Liver (tissue), 9 donors: ENCODE results near the gene KRTAP4-12. TPM values are rescaled to one million over a fixed set of nuclear protein-coding genes. Genes with fewer than 3 reads are reported as not detected.
"Not testable (repeated sequence)": the region's sequence is repeated elsewhere in the genome, so short reads cannot be mapped to it uniquely, and the experiment has no call there.

ENCODE experiments used
- DNase-seq: peaks from one replicate; pipeline ENCODE4 v3.0.0-alpha.2; 2017; ENCODE audit warnings: low spot score
- H3K27ac ChIP-seq, 2 donors: one replicate each; pipeline ENCODE4 v1.7.0; 2013; ENCODE audit warnings: inconsistent platforms in 2 of 2, low read length in 2 of 2, control low read depth in 1 of 2, low read depth in 1 of 2, mild to moderate bottlenecking in 1 of 2
- H3K27me3 ChIP-seq, 4 donors: one replicate each; pipeline versions ENCODE4 v1.6.1 to v1.7.0; 2013; ENCODE audit warnings: low read length in 3 of 4, inconsistent platforms in 1 of 4, mild to moderate bottlenecking in 1 of 4, moderate library complexity in 1 of 4; ENCODE audit not compliant: control insufficient read depth in 4 of 4, insufficient read depth in 4 of 4
- H3K36me3 ChIP-seq, 4 donors: one replicate each; pipeline versions ENCODE4 v1.6.1 to v1.7.0; 2013; ENCODE audit warnings: low read length in 3 of 4, mild to moderate bottlenecking in 3 of 4, low read depth in 1 of 4, moderate library complexity in 1 of 4; ENCODE audit not compliant: control insufficient read depth in 4 of 4, insufficient read depth in 3 of 4
- H3K4me1 ChIP-seq, 4 donors: one replicate each; pipeline versions ENCODE4 v1.6.1 to v1.7.0; 2013; ENCODE audit warnings: low read length in 3 of 4, mild to moderate bottlenecking in 3 of 4, moderate library complexity in 1 of 4; ENCODE audit not compliant: control insufficient read depth in 4 of 4, insufficient read depth in 4 of 4
- H3K4me3 ChIP-seq, 3 donors: one replicate each; pipeline versions ENCODE4 v1.6.1 to v1.7.0; 2013; ENCODE audit warnings: low read length in 3 of 3, control low read depth in 1 of 3, low read depth in 1 of 3, mild to moderate bottlenecking in 1 of 3
- H3K9ac ChIP-seq, 2 donors: one replicate each; pipeline ENCODE4 v1.7.0; 2013; ENCODE audit warnings: low read length in 2 of 2, mild to moderate bottlenecking in 2 of 2, moderate library complexity in 2 of 2, control low read depth in 1 of 2, low read depth in 1 of 2
- H3K9me3 ChIP-seq, 4 donors: one replicate each; pipeline versions ENCODE4 v1.6.1 to v1.7.0; 2013; ENCODE audit warnings: low read length in 3 of 4; ENCODE audit not compliant: control insufficient read depth in 4 of 4
- EGR1 ChIP-seq, 2 donors: IDR thresholded peaks; 2 replicates each; pipeline ENCODE4 v1.6.1; 2016 to 2018; ENCODE audit warnings: antibody characterized with exemption in 2 of 2, low read depth in 2 of 2
- FOXA1 ChIP-seq: IDR thresholded peaks from 2 replicates; pipeline ENCODE4 v1.6.1; 2016; ENCODE audit warnings: antibody characterized with exemption
- FOXA2 ChIP-seq: IDR thresholded peaks from 2 replicates; pipeline ENCODE4 v1.6.1; 2016; ENCODE audit warnings: antibody characterized with exemption
- GABPA ChIP-seq, 2 donors: IDR thresholded peaks in 1 of 2; conservative IDR thresholded peaks in 1 of 2; 2 replicates each; pipeline ENCODE4 v1.6.1; 2016; ENCODE audit warnings: antibody characterized with exemption in 2 of 2, mild to moderate bottlenecking in 1 of 2, moderate library complexity in 1 of 2
- HNF4A ChIP-seq, 2 donors: conservative IDR thresholded peaks; 2 replicates each; pipeline ENCODE4 v1.6.1; 2016; ENCODE audit warnings: antibody characterized with exemption in 2 of 2, mild to moderate bottlenecking in 2 of 2
- JUND ChIP-seq, 2 donors: IDR thresholded peaks; 2 replicates each; pipeline ENCODE4 v1.6.1; 2016; ENCODE audit warnings: antibody characterized with exemption in 2 of 2
- NR2F2 ChIP-seq: IDR thresholded peaks from 2 replicates; pipeline ENCODE4 v1.6.1; 2016; ENCODE audit warnings: antibody characterized with exemption
- RAD21 ChIP-seq, 2 donors: IDR thresholded peaks; 2 replicates each; pipeline ENCODE4 v1.6.1; 2016; ENCODE audit warnings: antibody characterized with exemption in 2 of 2, mild to moderate bottlenecking in 2 of 2
- RXRA ChIP-seq, 2 donors: IDR thresholded peaks; 2 replicates each; pipeline ENCODE4 v1.6.1; 2017 to 2018; ENCODE audit warnings: antibody characterized with exemption in 2 of 2, mild to moderate bottlenecking in 1 of 2
- SP1 ChIP-seq: IDR thresholded peaks from 2 replicates; pipeline ENCODE4 v1.6.1; 2018; ENCODE audit warnings: antibody characterized with exemption, mild to moderate bottlenecking
- TAF1 ChIP-seq: conservative IDR thresholded peaks from 2 replicates; pipeline ENCODE4 v1.6.1; 2016; ENCODE audit warnings: antibody characterized with exemption, mild to moderate bottlenecking
- YY1 ChIP-seq: IDR thresholded peaks from 2 replicates; pipeline ENCODE4 v1.6.1; 2016; ENCODE audit warnings: antibody characterized with exemption, mild to moderate bottlenecking
- WGBS: extraction: QIAGEN DNeasy Blood & Tissue Kit; methylation state at CpG from one replicate; pipeline ENCODE4 v1.1.7; 2013; 5-methylcytosine and 5-hydroxymethylcytosine counted together
- polyA plus RNA-seq, 2 donors: library from polyadenylated mRNA; stranded (reverse) in 1 of 2; unstranded in 1 of 2; fragments of 200-250 nt in 1 of 2; fragments of >200 nt in 1 of 2; fragmentation: Nextera tagmentation in 1 of 2; extraction: Ambion mirVana in 1 of 2; gene quantifications; one replicate each; pipeline versions ENCODE4 v1.2.1 to v1.2.3, GENCODE V29; 2013 to 2015
- total RNA-seq, 2 donors: library from RNA; depleted of rRNA; stranded (reverse); fragments of >200 nt; gene quantifications; one replicate each; pipeline ENCODE4 v1.2.3, GENCODE V29; 2014
- TF ChIP-seq, protein P1 (sequence below): IDR thresholded peaks from 2 replicates; pipeline ENCODE4 v1.6.1; 2016; ENCODE audit warnings: antibody characterized with exemption, mild to moderate bottlenecking
- TF ChIP-seq, protein P2 (sequence below): IDR thresholded peaks from 2 replicates; pipeline ENCODE4 v1.6.1; 2016; ENCODE audit warnings: antibody characterized with exemption
- TF ChIP-seq, protein P3 (sequence below): fragments of 150-350 bp; IDR thresholded peaks from 2 replicates; pipeline ENCODE4 v1.5.1; 2017; ENCODE audit warnings: improper control_type of control experiment, low read depth, low read length; ENCODE audit not compliant: missing input control
- TF ChIP-seq, protein P4 (sequence below): IDR thresholded peaks from 2 replicates; pipeline ENCODE4 v1.6.1; 2016; ENCODE audit warnings: antibody characterized with exemption
- TF ChIP-seq, protein P5 (sequence below): IDR thresholded peaks from 2 replicates; pipeline ENCODE4 v1.6.1; 2016; ENCODE audit warnings: antibody characterized with exemption
- donor health status: healthy.
- donor health status: healthy.
- donor health status: healthy.
- donor health status: healthy.
- donor health status: healthy.

Gene KRTAP4-12
- total and polyA plus RNA-seq, 4 donors, result not detected

DNA sequence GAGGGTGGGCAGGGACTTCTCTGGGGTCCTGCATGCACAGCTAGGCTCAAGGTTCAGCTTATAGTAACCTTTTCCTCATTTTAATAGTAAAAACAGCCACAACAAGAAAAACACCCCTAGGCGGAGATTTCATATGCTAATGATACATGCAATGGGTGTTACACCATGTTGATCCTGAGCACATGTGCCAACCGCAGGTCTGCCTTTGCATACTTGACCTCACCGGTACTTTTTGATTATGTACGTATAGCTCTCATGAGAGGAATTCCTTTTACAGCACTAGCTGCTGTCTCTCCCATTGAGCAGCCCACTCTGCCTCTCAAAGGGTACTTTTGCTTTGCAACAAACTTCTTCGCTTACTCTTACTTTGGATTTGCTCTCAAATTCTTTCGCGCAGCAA is 27.9 kb downstream of the KRTAP4-12 start:
- H3K9me3 ChIP-seq, result no peaks in the 10 kb centered on the region
- 82% methylated on average over 7 of the region's 7 CpGs for WGBS
- TF ChIP-seq EGR1 (IDR thresholded peaks at IDR 0.05; ENCODE audit: low read depth in 2 of 2) (no peak), FOXA2 (no peak), JUND (IDR thresholded peaks at IDR 0.05) (no peak), SP1 (no peak), FOXA1 (no peak), HNF4A (conservative IDR thresholded peaks at IDR 0.05) (no peak), GABPA (IDR thresholded peaks at IDR 0.05 in 1 of 2, conservative IDR thresholded peaks at IDR 0.05 in 1 of 2) (no peak), YY1 (no peak), RXRA (IDR thresholded peaks at IDR 0.05) (no peak), RAD21 (IDR thresholded peaks at IDR 0.05) (no peak), TAF1 (no peak), NR2F2 (no peak)
- TF ChIP-seq, protein P1, sequence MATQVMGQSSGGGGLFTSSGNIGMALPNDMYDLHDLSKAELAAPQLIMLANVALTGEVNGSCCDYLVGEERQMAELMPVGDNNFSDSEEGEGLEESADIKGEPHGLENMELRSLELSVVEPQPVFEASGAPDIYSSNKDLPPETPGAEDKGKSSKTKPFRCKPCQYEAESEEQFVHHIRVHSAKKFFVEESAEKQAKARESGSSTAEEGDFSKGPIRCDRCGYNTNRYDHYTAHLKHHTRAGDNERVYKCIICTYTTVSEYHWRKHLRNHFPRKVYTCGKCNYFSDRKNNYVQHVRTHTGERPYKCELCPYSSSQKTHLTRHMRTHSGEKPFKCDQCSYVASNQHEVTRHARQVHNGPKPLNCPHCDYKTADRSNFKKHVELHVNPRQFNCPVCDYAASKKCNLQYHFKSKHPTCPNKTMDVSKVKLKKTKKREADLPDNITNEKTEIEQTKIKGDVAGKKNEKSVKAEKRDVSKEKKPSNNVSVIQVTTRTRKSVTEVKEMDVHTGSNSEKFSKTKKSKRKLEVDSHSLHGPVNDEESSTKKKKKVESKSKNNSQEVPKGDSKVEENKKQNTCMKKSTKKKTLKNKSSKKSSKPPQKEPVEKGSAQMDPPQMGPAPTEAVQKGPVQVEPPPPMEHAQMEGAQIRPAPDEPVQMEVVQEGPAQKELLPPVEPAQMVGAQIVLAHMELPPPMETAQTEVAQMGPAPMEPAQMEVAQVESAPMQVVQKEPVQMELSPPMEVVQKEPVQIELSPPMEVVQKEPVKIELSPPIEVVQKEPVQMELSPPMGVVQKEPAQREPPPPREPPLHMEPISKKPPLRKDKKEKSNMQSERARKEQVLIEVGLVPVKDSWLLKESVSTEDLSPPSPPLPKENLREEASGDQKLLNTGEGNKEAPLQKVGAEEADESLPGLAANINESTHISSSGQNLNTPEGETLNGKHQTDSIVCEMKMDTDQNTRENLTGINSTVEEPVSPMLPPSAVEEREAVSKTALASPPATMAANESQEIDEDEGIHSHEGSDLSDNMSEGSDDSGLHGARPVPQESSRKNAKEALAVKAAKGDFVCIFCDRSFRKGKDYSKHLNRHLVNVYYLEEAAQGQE, result no peak
- TF ChIP-seq, protein P2, sequence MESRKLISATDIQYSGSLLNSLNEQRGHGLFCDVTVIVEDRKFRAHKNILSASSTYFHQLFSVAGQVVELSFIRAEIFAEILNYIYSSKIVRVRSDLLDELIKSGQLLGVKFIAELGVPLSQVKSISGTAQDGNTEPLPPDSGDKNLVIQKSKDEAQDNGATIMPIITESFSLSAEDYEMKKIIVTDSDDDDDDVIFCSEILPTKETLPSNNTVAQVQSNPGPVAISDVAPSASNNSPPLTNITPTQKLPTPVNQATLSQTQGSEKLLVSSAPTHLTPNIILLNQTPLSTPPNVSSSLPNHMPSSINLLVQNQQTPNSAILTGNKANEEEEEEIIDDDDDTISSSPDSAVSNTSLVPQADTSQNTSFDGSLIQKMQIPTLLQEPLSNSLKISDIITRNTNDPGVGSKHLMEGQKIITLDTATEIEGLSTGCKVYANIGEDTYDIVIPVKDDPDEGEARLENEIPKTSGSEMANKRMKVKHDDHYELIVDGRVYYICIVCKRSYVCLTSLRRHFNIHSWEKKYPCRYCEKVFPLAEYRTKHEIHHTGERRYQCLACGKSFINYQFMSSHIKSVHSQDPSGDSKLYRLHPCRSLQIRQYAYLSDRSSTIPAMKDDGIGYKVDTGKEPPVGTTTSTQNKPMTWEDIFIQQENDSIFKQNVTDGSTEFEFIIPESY, result no peak
- TF ChIP-seq, protein P3, sequence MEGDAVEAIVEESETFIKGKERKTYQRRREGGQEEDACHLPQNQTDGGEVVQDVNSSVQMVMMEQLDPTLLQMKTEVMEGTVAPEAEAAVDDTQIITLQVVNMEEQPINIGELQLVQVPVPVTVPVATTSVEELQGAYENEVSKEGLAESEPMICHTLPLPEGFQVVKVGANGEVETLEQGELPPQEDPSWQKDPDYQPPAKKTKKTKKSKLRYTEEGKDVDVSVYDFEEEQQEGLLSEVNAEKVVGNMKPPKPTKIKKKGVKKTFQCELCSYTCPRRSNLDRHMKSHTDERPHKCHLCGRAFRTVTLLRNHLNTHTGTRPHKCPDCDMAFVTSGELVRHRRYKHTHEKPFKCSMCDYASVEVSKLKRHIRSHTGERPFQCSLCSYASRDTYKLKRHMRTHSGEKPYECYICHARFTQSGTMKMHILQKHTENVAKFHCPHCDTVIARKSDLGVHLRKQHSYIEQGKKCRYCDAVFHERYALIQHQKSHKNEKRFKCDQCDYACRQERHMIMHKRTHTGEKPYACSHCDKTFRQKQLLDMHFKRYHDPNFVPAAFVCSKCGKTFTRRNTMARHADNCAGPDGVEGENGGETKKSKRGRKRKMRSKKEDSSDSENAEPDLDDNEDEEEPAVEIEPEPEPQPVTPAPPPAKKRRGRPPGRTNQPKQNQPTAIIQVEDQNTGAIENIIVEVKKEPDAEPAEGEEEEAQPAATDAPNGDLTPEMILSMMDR, result no peak
- TF ChIP-seq, protein P4, sequence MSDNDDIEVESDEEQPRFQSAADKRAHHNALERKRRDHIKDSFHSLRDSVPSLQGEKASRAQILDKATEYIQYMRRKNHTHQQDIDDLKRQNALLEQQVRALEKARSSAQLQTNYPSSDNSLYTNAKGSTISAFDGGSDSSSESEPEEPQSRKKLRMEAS, result no peak
- TF ChIP-seq, protein P5, sequence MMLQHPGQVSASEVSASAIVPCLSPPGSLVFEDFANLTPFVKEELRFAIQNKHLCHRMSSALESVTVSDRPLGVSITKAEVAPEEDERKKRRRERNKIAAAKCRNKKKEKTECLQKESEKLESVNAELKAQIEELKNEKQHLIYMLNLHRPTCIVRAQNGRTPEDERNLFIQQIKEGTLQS, result no peak

DNA sequence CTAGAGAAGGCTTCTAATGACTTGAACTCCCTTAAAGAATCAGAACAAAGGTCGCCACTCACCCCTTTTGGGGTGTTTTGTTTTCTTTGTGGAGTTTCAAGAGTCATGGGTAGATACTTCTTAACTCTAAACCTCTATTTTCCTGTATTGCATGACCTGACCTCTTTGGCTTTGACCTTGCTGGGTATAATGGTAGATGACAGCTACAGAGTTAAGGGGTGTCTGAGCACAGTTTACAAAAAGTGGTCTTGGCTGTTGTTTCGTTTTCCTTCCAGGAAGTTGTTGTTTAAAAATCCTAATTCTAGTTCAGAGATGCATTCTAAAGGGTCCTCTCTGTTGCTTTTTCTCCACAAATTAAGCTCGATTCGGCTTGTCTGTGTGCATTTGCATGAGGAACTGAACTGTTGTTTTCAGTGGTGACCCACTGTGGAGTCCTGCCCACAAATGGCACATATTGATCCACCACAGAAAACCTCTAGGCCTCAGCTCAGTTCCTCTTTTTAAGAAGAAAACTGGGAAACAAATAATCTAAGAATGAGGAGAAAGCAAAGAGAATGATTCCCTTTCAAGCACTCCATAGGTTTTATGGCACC is 35.1 kb downstream of the KRTAP4-12 start:
- not testable (repeated sequence) for H3K27ac ChIP-seq, H3K9ac ChIP-seq, H3K9me3 ChIP-seq, DNase-seq, H3K4me1 ChIP-seq, H3K36me3 ChIP-seq, H3K4me3 ChIP-seq, H3K27me3 ChIP-seq
- WGBS, result 46% methylated on average over 4 of the region's 4 CpGs

More for the DNA sequence above, 27.9 kb downstream of the KRTAP4-12 start:
- H3K4me1 ChIP-seq, result no peaks in the 10 kb centered on the region
- H3K9ac ChIP-seq, result no peak overlapping the region
- H3K4me3 ChIP-seq, result no peak overlapping the region
- DNase-seq, result no peak
- no peaks in the 10 kb centered on the region for H3K36me3 ChIP-seq
- H3K27me3 ChIP-seq, result peaks cover 0 to 2% (median 0%) of the 10 kb centered on the region in 4 donors
- H3K27ac ChIP-seq, result no peak overlapping the region

DNA sequence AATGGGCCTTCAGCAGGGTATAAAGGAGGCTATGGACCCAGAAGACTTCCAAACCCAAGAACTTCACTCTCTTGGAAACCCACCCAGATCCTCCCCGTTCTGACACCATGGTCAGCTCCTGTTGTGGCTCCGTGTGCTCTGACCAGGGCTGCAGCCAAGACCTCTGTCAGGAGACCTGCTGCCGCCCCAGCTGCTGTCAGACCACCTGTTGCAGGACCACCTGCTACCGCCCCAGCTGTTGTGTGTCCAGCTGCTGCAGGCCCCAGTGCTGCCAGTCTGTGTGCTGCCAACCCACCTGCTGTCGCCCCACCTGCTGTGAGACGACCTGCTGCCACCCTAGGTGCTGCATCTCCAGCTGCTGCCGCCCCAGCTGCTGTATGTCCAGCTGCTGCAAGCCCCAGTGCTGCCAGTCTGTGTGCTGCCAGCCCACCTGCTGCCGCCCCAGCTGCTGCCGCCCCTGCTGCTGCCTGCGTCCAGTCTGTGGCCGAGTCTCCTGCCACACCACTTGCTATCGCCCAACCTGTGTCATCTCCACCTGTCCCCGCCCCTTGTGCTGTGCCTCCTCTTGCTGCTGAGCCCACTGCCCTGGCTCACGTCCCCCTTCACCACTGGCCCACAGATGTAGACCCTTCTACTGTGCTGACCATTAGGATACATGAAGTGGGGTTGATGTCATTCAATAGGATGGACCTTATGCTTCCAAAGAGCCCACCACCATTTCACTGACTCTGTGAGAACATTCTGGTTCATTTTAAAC is 39.7 kb downstream of the KRTAP4-12 start, which contains the start of gene KRTAP4-7:
Gene KRTAP4-7 (plus strand): TSS at position 51 of the 757 bp plus-strand sequence. CDS start 57 bp downstream, at position 108.
- not testable (repeated sequence) for H3K36me3 ChIP-seq, H3K27ac ChIP-seq, H3K4me3 ChIP-seq, H3K9me3 ChIP-seq, H3K27me3 ChIP-seq, H3K4me1 ChIP-seq, H3K9ac ChIP-seq, DNase-seq
- WGBS, result 77% methylated on average over 12 of the region's 14 CpGs
